HG03097 (cell line): ENCODE results near the gene SMARCD1.

Experiments used
- ATAC-seq: cut with Tn5 transposase; IDR thresholded peaks from one replicate; pipeline ENCODE4 v1.9.1; 2021; ENCODE audit not compliant: unreplicated experiment, low FRiP score

The SMARCD1 gene

GRCh38 chr12:50102646-50103309, 17.6 kb downstream of the SMARCD1 start:
- no peak for ATAC-seq

- no peak for ATAC-seq
Measured at GRCh38 chr12:50103351-50103750, 18.2 kb downstream of the SMARCD1 start.

- no peak for ATAC-seq
Measured at GRCh38 chr12:50103767-50104321, 18.7 kb downstream of the SMARCD1 start, which contains the start of gene GPD1. Gene GPD1, plus strand, starts transcription at chr12:50104008. Its CDS starts 43 bp downstream, at chr12:50104051.

- ATAC-seq: no peak
Measured at GRCh38 chr12:50104417-50105366, 19.6 kb downstream of the SMARCD1 start.

GRCh38 chr12:50105913-50106450, 20.8 kb downstream of the SMARCD1 start:
- ATAC-seq: no peak

- ATAC-seq: no peak
Measured at GRCh38 chr12:50106907-50107306, 21.8 kb downstream of the SMARCD1 start.

GRCh38 chr12:50107416-50108268, 22.5 kb downstream of the SMARCD1 start:
- ATAC-seq: no peak

GRCh38 chr12:50109319-50109718, 24.2 kb downstream of the SMARCD1 start:
- no peak for ATAC-seq

- ATAC-seq: no peak
Measured at GRCh38 chr12:50110127-50110761, 25.1 kb downstream of the SMARCD1 start.

- peak; percentile 30 for ATAC-seq
Measured at GRCh38 chr12:50110762-50111351, 25.7 kb downstream of the SMARCD1 start.

- ATAC-seq: peak; percentile 1
Measured at GRCh38 chr12:50111395-50111692, 26.2 kb downstream of the SMARCD1 start.

- ATAC-seq: peak; percentile 77
Measured at GRCh38 chr12:50111693-50112455, 26.7 kb downstream of the SMARCD1 start, which contains the start of gene COX14. Gene COX14, plus strand, starts transcription at chr12:50112236. Its CDS starts 7,808 bp downstream, at chr12:50120044.

GRCh38 chr12:50112456-50113218, 27.5 kb downstream of the SMARCD1 start:
- no peak for ATAC-seq

- no peak for ATAC-seq
Measured at GRCh38 chr12:50117057-50117622, 32.0 kb downstream of the SMARCD1 start.

GRCh38 chr12:50119387-50119786, 34.2 kb downstream of the SMARCD1 start:
- no peak for ATAC-seq

- no peak for ATAC-seq
Measured at GRCh38 chr12:50120521-50120920, 35.4 kb downstream of the SMARCD1 start.

- ATAC-seq: no peak
Measured at GRCh38 chr12:50120953-50121352, 35.8 kb downstream of the SMARCD1 start.

GRCh38 chr12:50121641-50122040, 36.5 kb downstream of the SMARCD1 start:
- ATAC-seq: no peak
